H1 (cell line): ENCODE results near the gene BIN1. TPM values are rescaled to one million over a fixed set of nuclear protein-coding genes. Genes with fewer than 3 reads are reported as not detected.

Experiments used
- CTCF ChIA-PET: fragments of 300-600 bp; sonication (Branson Sonifier 250); formaldehyde crosslinking; loops from one replicate; lab custom pipeline; 2021; ENCODE audit not compliant: partially characterized antibody; lab: Charles Lee
- POLR2A ChIA-PET: fragments of 300-600 bp; sonication (Branson Sonifier 250); formaldehyde crosslinking; loops from one replicate; lab custom pipeline; 2021; ENCODE audit warnings: inconsistent platforms; ENCODE audit not compliant: partially characterized antibody; lab: Charles Lee
- DNase-seq, 2 experiments: peaks; one replicate each; pipeline versions ENCODE4 v3.0.0 to v3.0.0-alpha.2; 2010 to 2022; ENCODE audit warnings: low spot score in 2 of 2, low read depth in 1 of 2, mixed read lengths in 1 of 2
- FAIRE-seq: peaks from 2 replicates; lab custom pipeline; 2011; peaks lifted over from hg19 to GRCh38; lab: Jason Lieb, UNC
- H2AFZ ChIP-seq: 2 replicates; pipeline ENCODE4 v1.8.1; 2012; ENCODE audit warnings: low read length, inconsistent platforms
- H2AK5ac ChIP-seq: 2 replicates; pipeline ENCODE4 v1.6.1; 2013; ENCODE audit warnings: low read depth, low read length
- H2BK120ac ChIP-seq: replicated peaks from 2 replicates; pipeline ENCODE3; 2013; ENCODE audit warnings: low read depth, low read length, inconsistent platforms
- H2BK12ac ChIP-seq: 2 replicates; pipeline ENCODE4 v1.6.1; 2013; ENCODE audit warnings: low read depth, low read length
- H2BK15ac ChIP-seq: 2 replicates; pipeline ENCODE4 v1.6.1; 2013; ENCODE audit warnings: low read length
- H2BK20ac ChIP-seq: 2 replicates; pipeline ENCODE4 v1.6.1; 2013; ENCODE audit warnings: low read length
- H2BK5ac ChIP-seq: 2 replicates; pipeline ENCODE4 v1.6.1; 2013; ENCODE audit warnings: low read depth, low read length
- H3K14ac ChIP-seq: 2 replicates; pipeline ENCODE4 v1.6.1; 2013; ENCODE audit warnings: inconsistent platforms; ENCODE audit not compliant: insufficient read length
- H3K18ac ChIP-seq: 2 replicates; pipeline ENCODE4 v1.6.1; 2013; ENCODE audit warnings: low read length; ENCODE audit errors: extremely low read depth
- H3K23ac ChIP-seq: 2 replicates; pipeline ENCODE4 v1.6.1; 2013; ENCODE audit warnings: inconsistent platforms; ENCODE audit not compliant: insufficient read length
- H3K23me2 ChIP-seq: 2 replicates; pipeline ENCODE4 v1.6.1; 2013; ENCODE audit warnings: low read depth, low read length
- H3K27ac ChIP-seq: 2 replicates; pipeline ENCODE4 v1.6.1; 2011; ENCODE audit warnings: low read depth, low read length, inconsistent platforms
- H3K27me3 ChIP-seq, 4 experiments: replicated peaks in 1 of 4; 1 replicate in 1 of 4; 2 replicates in 3 of 4; pipeline versions ENCODE4 v1.6.1 to v1.8.1; 2011 to 2013; ENCODE audit warnings: low read length in 3 of 4, mild to moderate bottlenecking in 3 of 4, inconsistent platforms in 2 of 4, mixed read lengths in 2 of 4, moderate library complexity in 1 of 4; ENCODE audit not compliant: control insufficient read depth in 3 of 4, insufficient read depth in 3 of 4; ENCODE audit errors: extremely low read depth in 1 of 4
- H3K36me3 ChIP-seq, 4 experiments: 2 replicates each; pipeline versions ENCODE4 v1.6.1 to v1.8.1; 2011 to 2013; ENCODE audit warnings: mild to moderate bottlenecking in 4 of 4, low read length in 3 of 4, moderate library complexity in 2 of 4, control low read depth in 1 of 4, inconsistent platforms in 1 of 4; ENCODE audit not compliant: insufficient read depth in 4 of 4, control insufficient read depth in 2 of 4
- H3K4ac ChIP-seq: replicated peaks from 2 replicates; pipeline ENCODE3; 2013; ENCODE audit warnings: low read length, low read depth, mixed read lengths, inconsistent platforms; ENCODE audit not compliant: insufficient read length
- H3K4me1 ChIP-seq, 4 experiments: replicated peaks in 1 of 4; 1 replicate in 1 of 4; 2 replicates in 3 of 4; pipeline versions ENCODE4 v1.6.1 to v1.8.1; 2011 to 2013; ENCODE audit warnings: low read length in 3 of 4, inconsistent platforms in 2 of 4, mixed read lengths in 1 of 4; ENCODE audit not compliant: insufficient read depth in 4 of 4, control insufficient read depth in 3 of 4
- H3K4me2 ChIP-seq, 2 experiments: 2 replicates each; pipeline versions ENCODE4 v1.6.1 to v1.8.1; 2011 to 2013; ENCODE audit warnings: low read depth in 2 of 2, low read length in 2 of 2, control low read depth in 1 of 2, inconsistent platforms in 1 of 2, mild to moderate bottlenecking in 1 of 2; ENCODE audit not compliant: insufficient read depth in 1 of 2
- H3K4me3 ChIP-seq, 4 experiments: fragments of 200-600, 300-600 bp in 1 of 4; sonication (generic), shearing (Covaris generic), sonication (Bioruptor Twin) in 1 of 4; 2 replicates each; pipeline versions ENCODE4 v1.5.1 to v1.8.1; 2011 to 2016; ENCODE audit warnings: low read length in 4 of 4, low read depth in 3 of 4, control low read depth in 2 of 4, inconsistent platforms in 2 of 4, mild to moderate bottlenecking in 2 of 4, mixed read lengths in 1 of 4, moderate library complexity in 1 of 4; ENCODE audit not compliant: insufficient read depth in 2 of 4; ENCODE audit errors: extremely low read depth in 1 of 4
- H3K56ac ChIP-seq: replicated peaks from 2 replicates; pipeline ENCODE3; 2013; ENCODE audit warnings: low read depth, mild to moderate bottlenecking, mixed read lengths, low read length, inconsistent platforms; ENCODE audit not compliant: insufficient read length
- H3K79me1 ChIP-seq: 2 replicates; pipeline ENCODE4 v1.6.1; 2013; ENCODE audit warnings: low read depth, low read length, control low read depth
- H3K79me2 ChIP-seq, 2 experiments: 2 replicates each; pipeline versions ENCODE4 v1.6.1 to v1.8.1; 2012 to 2013; ENCODE audit warnings: low read length in 2 of 2, mild to moderate bottlenecking in 2 of 2, inconsistent platforms in 1 of 2; ENCODE audit not compliant: insufficient read depth in 2 of 2, control insufficient read depth in 1 of 2
- H3K9ac ChIP-seq, 4 experiments: replicated peaks in 1 of 4; 1 replicate in 1 of 4; 2 replicates in 3 of 4; pipeline versions ENCODE4 v1.6.1 to v1.8.1; 2011 to 2013; ENCODE audit warnings: low read depth in 3 of 4, low read length in 3 of 4, control low read depth in 2 of 4, mild to moderate bottlenecking in 2 of 4, moderate library complexity in 2 of 4, inconsistent platforms in 1 of 4; ENCODE audit errors: extremely low read depth in 1 of 4
- H3K9me3 ChIP-seq, 2 experiments: 2 replicates each; pipeline versions ENCODE4 v1.6.1 to v1.8.1; 2012 to 2013; ENCODE audit warnings: mild to moderate bottlenecking in 2 of 2, moderate library complexity in 2 of 2, control low read depth in 1 of 2, inconsistent platforms in 1 of 2, low read depth in 1 of 2, low read length in 1 of 2, mixed read lengths in 1 of 2; ENCODE audit not compliant: insufficient read depth in 2 of 2
- H4K20me1 ChIP-seq, 2 experiments: replicated peaks in 1 of 2; 2 replicates each; pipeline versions ENCODE3 to v1.8.1; 2011 to 2013; ENCODE audit warnings: inconsistent platforms in 2 of 2, low read length in 2 of 2, mild to moderate bottlenecking in 1 of 2; ENCODE audit not compliant: insufficient read depth in 2 of 2, control insufficient read depth in 1 of 2
- H4K5ac ChIP-seq: 2 replicates; pipeline ENCODE4 v1.6.1; 2013; ENCODE audit warnings: low read length, low read depth, mixed read lengths, inconsistent platforms; ENCODE audit not compliant: insufficient read length
- H4K8ac ChIP-seq: 2 replicates; pipeline ENCODE4 v1.8.0; 2013; ENCODE audit warnings: mild to moderate bottlenecking, moderate library complexity, low read length, inconsistent platforms; ENCODE audit not compliant: insufficient read depth; ENCODE audit errors: extremely low read depth
- H4K91ac ChIP-seq: replicated peaks from 2 replicates; pipeline ENCODE3; 2013; ENCODE audit warnings: low read length, mixed read lengths, inconsistent platforms; ENCODE audit not compliant: insufficient read length
- CEBPB ChIP-seq: IDR thresholded peaks from 2 replicates; pipeline ENCODE4 v1.6.1; 2012; ENCODE audit warnings: low read depth, low read length
- JUN ChIP-seq: IDR thresholded peaks from 2 replicates; pipeline ENCODE4 v1.6.1; 2011; ENCODE audit warnings: low read depth, mild to moderate bottlenecking, improper control_type of control experiment, low read length
- RBBP5 ChIP-seq: IDR thresholded peaks from 2 replicates; pipeline ENCODE4 v1.7.1; 2012; ENCODE audit warnings: low read depth, mild to moderate bottlenecking, inconsistent platforms, low read length, moderate library complexity, borderline replicate concordance
- RNF2 ChIP-seq: fragments of 200-900, 300-1000 bp; sonication (generic); IDR thresholded peaks from 2 replicates; pipeline ENCODE4 v1.7.1; 2016; ENCODE audit warnings: borderline replicate concordance, low read depth, mild to moderate bottlenecking, antibody characterized with exemption, low read length; ENCODE audit not compliant: poor library complexity, severe bottlenecking; ENCODE audit errors: missing control alignments
- SIN3A ChIP-seq, 2 experiments: IDR thresholded peaks in 1 of 2; conservative IDR thresholded peaks in 1 of 2; 2 replicates each; pipeline ENCODE4 v1.6.1; 2011 to 2012; ENCODE audit warnings: low read length in 2 of 2, improper control_type of control experiment in 1 of 2, low read depth in 1 of 2, mild to moderate bottlenecking in 1 of 2
- SIRT6 ChIP-seq: IDR thresholded peaks from one replicate; pipeline ENCODE4 v1.7.1; 2012; ENCODE audit warnings: low read length, inconsistent platforms
- TAF7 ChIP-seq: optimal IDR thresholded peaks from 2 replicates; pipeline ENCODE3; 2011; ENCODE audit warnings: low read depth, mild to moderate bottlenecking, inconsistent platforms, low read length, moderate library complexity, borderline replicate concordance
- WGBS, 2 experiments: shearing (Covaris generic) in 1 of 2; methylation state at CpG; one replicate each; pipeline versions ENCODE4 v1.1.6 to v1.1.7; 2013 to 2015; ENCODE audit warnings: low lambda C conversion rate in 2 of 2, mixed read lengths in 2 of 2, inconsistent platforms in 1 of 2, low coverage in 1 of 2, missing lambda C conversion rate in 1 of 2; ENCODE audit not compliant: insufficient replicate concordance in 2 of 2, insufficient coverage in 1 of 2, insufficient read length in 1 of 2; ENCODE audit errors: extremely low coverage in 1 of 2, missing lambda C conversion rate in 1 of 2; 5-methylcytosine and 5-hydroxymethylcytosine counted together
- polyA plus RNA-seq, 7 experiments: library from polyadenylated mRNA; depleted of rRNA in 3 of 7; stranded (reverse) in 5 of 7; unstranded in 2 of 7; fragments of >200 nt in 5 of 7; fragments of 200-250 nt in 2 of 7; gene quantifications; 1 replicate in 5 of 7; 2 replicates in 1 of 7; 4 replicates in 1 of 7; pipeline versions ENCODE4 v1.2.1 to v1.2.3, GENCODE V29; 2011 to 2013; ENCODE audit warnings: missing spikeins in 2 of 7, mixed read lengths in 2 of 7
- total RNA-seq: library from RNA; stranded (reverse); fragmentation: NEBNext Ultra II Directional; extraction: Animal tissue kit (Norgen Biotek cat#: 25700); gene quantifications from 2 replicates; pipeline ENCODE4 v1.2.1, GENCODE V29; 2021
- TF ChIP-seq, protein P1 (sequence below): IDR thresholded peaks from 2 replicates; pipeline ENCODE4 v1.6.1; 2012; ENCODE audit warnings: inconsistent platforms

The BIN1 gene
- total and polyA plus RNA-seq, 2 of the 8 experiments (the other 6 are each of a cell fraction or from before 2014, with no cell fraction given): 23.6 to 35.6 TPM

DNA sequence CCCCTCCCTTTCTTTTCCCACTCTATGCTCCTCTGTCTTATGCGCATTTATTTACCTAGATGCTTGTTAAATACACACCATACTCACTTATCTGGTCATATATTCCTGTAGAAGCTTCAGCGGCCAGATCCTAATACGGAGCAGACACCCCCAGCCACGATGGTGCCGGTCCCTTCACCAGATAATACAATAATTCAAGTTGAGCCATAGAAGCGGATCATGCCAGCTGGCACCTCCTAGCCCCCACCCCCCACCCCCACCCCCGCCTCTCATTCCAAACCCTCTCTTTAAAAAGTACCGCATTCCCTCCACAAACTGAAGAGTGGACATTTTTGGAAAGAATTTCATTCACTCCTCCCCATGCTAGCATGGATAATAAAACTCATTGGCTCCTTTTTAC, 95.2 kb downstream of the BIN1 start:
- H3K27ac ChIP-seq: no peak overlapping the region
- H3K27me3 ChIP-seq: no peaks in the 10 kb centered on the region
- no peak for DNase-seq
- H3K23me2 ChIP-seq: no peaks in the 10 kb centered on the region
- H2BK20ac ChIP-seq: no peak overlapping the region
- H4K91ac ChIP-seq: no peak overlapping the region
- no peaks in the 10 kb centered on the region for H3K79me2 ChIP-seq
- no peak overlapping the region for H2AFZ ChIP-seq
- no peak overlapping the region for H3K4ac ChIP-seq
- ChIA-PET CTCF (no interaction called here), POLR2A (no interaction called here)
- H2BK12ac ChIP-seq: no peak overlapping the region
- FAIRE-seq: no peak
- H2BK120ac ChIP-seq: no peak overlapping the region
- H4K20me1 ChIP-seq: no peaks in the 10 kb centered on the region
- H2BK15ac ChIP-seq: no peak overlapping the region
- no peak overlapping the region for H3K18ac ChIP-seq
- H2AK5ac ChIP-seq: no peak overlapping the region
- no peak overlapping the region for H3K9ac ChIP-seq
- H3K4me1 ChIP-seq: peaks cover 0 to 4% (median 0%) of the 10 kb centered on the region in 4 experiments; a peak in 2 of 7 replicates
- WGBS, 2 experiments: 96% methylated on average over 8 of the region's 8 CpGs; no CpG with 5 or more reads in 1 of the 2 experiments
- H3K79me1 ChIP-seq: no peaks in the 10 kb centered on the region
- H3K4me2 ChIP-seq: no peak overlapping the region
- H3K14ac ChIP-seq: no peak overlapping the region
- no peak overlapping the region for H3K56ac ChIP-seq
- H3K4me3 ChIP-seq: no peak overlapping the region
- H4K5ac ChIP-seq: no peak overlapping the region
- H2BK5ac ChIP-seq: no peak overlapping the region
- no peak overlapping the region for H3K23ac ChIP-seq
- H4K8ac ChIP-seq: no peak overlapping the region
- no peaks in the 10 kb centered on the region for H3K9me3 ChIP-seq
- H3K36me3 ChIP-seq: no peaks in the 10 kb centered on the region
- TF ChIP-seq SIN3A (conservative IDR thresholded peaks at IDR 0.05 in 1 of 2, IDR thresholded peaks at IDR 0.05 in 1 of 2; ENCODE audit: low read depth in 1 of 2, low read length in 2 of 2) (no peak), RNF2 (no peak), CEBPB (no peak), JUN (no peak), TAF7 (no peak), RBBP5 (no peak), SIRT6 (no peak)
- TF ChIP-seq, protein P1, sequence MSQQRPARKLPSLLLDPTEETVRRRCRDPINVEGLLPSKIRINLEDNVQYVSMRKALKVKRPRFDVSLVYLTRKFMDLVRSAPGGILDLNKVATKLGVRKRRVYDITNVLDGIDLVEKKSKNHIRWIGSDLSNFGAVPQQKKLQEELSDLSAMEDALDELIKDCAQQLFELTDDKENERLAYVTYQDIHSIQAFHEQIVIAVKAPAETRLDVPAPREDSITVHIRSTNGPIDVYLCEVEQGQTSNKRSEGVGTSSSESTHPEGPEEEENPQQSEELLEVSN: no peak
